ENCODE measurements around the gene KAT8.

DNA sequence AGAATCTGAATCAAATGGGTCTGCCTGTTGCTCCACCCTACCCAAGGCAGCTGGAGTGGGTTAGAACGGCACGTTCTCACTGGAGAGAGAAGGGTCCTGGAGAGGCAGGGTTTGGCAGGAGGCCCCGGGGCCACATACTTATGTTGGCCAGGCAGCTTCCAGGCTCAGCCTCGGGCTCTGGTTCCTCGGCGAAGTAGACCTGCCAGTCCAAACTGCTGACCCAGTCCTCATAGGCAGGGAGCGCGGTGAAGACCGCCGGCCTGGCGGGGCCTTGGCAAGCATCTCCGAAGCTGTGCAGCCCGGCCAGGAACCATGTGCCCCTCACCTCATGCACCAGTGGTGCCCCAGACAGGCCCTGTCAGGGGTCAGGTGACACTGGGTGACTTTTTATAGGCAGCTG, 33.5 kb upstream of the KAT8 start:
- TF ChIP-seq TAF1 (conservative IDR thresholded peaks at IDR 0.05) (no peak), HNF4G (IDR thresholded peaks at IDR 0.05) (no peak), GABPA (IDR thresholded peaks at IDR 0.05 in 1 of 2, conservative IDR thresholded peaks at IDR 0.05 in 1 of 2) (no peak), CTCF (IDR thresholded peaks at IDR 0.05; ENCODE audit: low read depth, low read length, missing input control) (no peak), RXRA (IDR thresholded peaks at IDR 0.05) (no peak), EGR1 (IDR thresholded peaks at IDR 0.05; ENCODE audit: low read depth in 2 of 2) (no peak), JUND (IDR thresholded peaks at IDR 0.05) (no peak), RAD21 (IDR thresholded peaks at IDR 0.05) (no peak), ZBTB33 (IDR thresholded peaks at IDR 0.05) (no peak), REST (IDR thresholded peaks at IDR 0.05) (no peak)
- TF ChIP-seq, protein P1, sequence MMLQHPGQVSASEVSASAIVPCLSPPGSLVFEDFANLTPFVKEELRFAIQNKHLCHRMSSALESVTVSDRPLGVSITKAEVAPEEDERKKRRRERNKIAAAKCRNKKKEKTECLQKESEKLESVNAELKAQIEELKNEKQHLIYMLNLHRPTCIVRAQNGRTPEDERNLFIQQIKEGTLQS (IDR thresholded peaks at IDR 0.05), result no peak
- TF ChIP-seq, protein P2, sequence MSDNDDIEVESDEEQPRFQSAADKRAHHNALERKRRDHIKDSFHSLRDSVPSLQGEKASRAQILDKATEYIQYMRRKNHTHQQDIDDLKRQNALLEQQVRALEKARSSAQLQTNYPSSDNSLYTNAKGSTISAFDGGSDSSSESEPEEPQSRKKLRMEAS (IDR thresholded peaks at IDR 0.05), result no peak
